GM19328 (cell line): ENCODE data around the gene MINDY4B.

Experiments
- ATAC-seq: cut with Tn5 transposase; IDR thresholded peaks from one replicate; pipeline ENCODE4 v1.9.1; 2021; ENCODE audit warnings: mild to moderate bottlenecking, moderate library complexity; ENCODE audit not compliant: unreplicated experiment

MINDY4B gene

GRCh38 chr3:150848864-150849263, 56.4 kb downstream of the MINDY4B start:
- ATAC-seq: no peak

- no peak for ATAC-seq
Observed at GRCh38 chr3:150847433-150847832, 57.8 kb downstream of the MINDY4B start.

- ATAC-seq: no peak
Observed at GRCh38 chr3:150844484-150844883, 60.8 kb downstream of the MINDY4B start.

- ATAC-seq: no peak
Observed at GRCh38 chr3:150843241-150843640, 62.0 kb downstream of the MINDY4B start.

GRCh38 chr3:150840802-150841515, 64.3 kb downstream of the MINDY4B start:
- ATAC-seq: no peak

- no peak for ATAC-seq
Observed at GRCh38 chr3:150830745-150831144, 74.5 kb downstream of the MINDY4B start.

GRCh38 chr3:150830094-150830681, 75.1 kb downstream of the MINDY4B start:
- ATAC-seq: no peak

- ATAC-seq: no peak
Observed at GRCh38 chr3:150829408-150829807, 75.8 kb downstream of the MINDY4B start.

GRCh38 chr3:150828997-150829396, 76.2 kb downstream of the MINDY4B start:
- ATAC-seq: no peak

GRCh38 chr3:150828261-150828660, 77.0 kb downstream of the MINDY4B start:
- ATAC-seq: no peak

- no peak for ATAC-seq
Observed at GRCh38 chr3:150826466-150827282, 78.6 kb downstream of the MINDY4B start.

- no peak for ATAC-seq
Observed at GRCh38 chr3:150825916-150826377, 79.3 kb downstream of the MINDY4B start.

GRCh38 chr3:150825192-150825915, 79.9 kb downstream of the MINDY4B start:
- ATAC-seq: no peak

- ATAC-seq: no peak
Observed at GRCh38 chr3:150823277-150823676, 82.0 kb downstream of the MINDY4B start.

GRCh38 chr3:150822636-150823035, 82.6 kb downstream of the MINDY4B start:
- no peak for ATAC-seq
